Breast epithelium (tissue), 3 donors: ENCODE data around the gene FRMD4A.

ENCODE experiments used
- CTCF ChIP-seq, 3 donors: fragments of 450-650 bp; IDR thresholded peaks; one replicate each; pipeline ENCODE4 v1.5.1; 2016 to 2017; ENCODE audit warnings: antibody characterized with exemption in 3 of 3, mild to moderate bottlenecking in 3 of 3, moderate library complexity in 3 of 3
- POLR2A ChIP-seq: fragments of 450-650 bp; IDR thresholded peaks from one replicate; pipeline ENCODE4 v1.6.1; 2016; ENCODE audit warnings: antibody characterized with exemption, mild to moderate bottlenecking, moderate library complexity

GRCh38 chr10:14195433-14195832, 135.3 kb downstream of the FRMD4A start:
- no peak for TF ChIP-seq CTCF (IDR thresholded peaks at IDR 0.05)
- TF ChIP-seq POLR2A: no peak
